H1 (cell line): ENCODE data around the gene DGUOK. TPM values are rescaled to one million over a fixed set of nuclear protein-coding genes. Genes with fewer than 3 reads are reported as not detected.

ENCODE experiments used
- CTCF ChIA-PET: fragments of 300-600 bp; sonication (Branson Sonifier 250); formaldehyde crosslinking; loops from one replicate; lab custom pipeline; 2021; ENCODE audit not compliant: partially characterized antibody; lab: Charles Lee
- POLR2A ChIA-PET: fragments of 300-600 bp; sonication (Branson Sonifier 250); formaldehyde crosslinking; loops from one replicate; lab custom pipeline; 2021; ENCODE audit warnings: inconsistent platforms; ENCODE audit not compliant: partially characterized antibody; lab: Charles Lee
- DNase-seq, 2 experiments: peaks; one replicate each; pipeline versions ENCODE4 v3.0.0 to v3.0.0-alpha.2; 2010 to 2022; ENCODE audit warnings: low spot score in 2 of 2, low read depth in 1 of 2, mixed read lengths in 1 of 2
- FAIRE-seq: peaks from 2 replicates; lab custom pipeline; 2011; peaks lifted over from hg19 to GRCh38; lab: Jason Lieb, UNC
- H2AFZ ChIP-seq: 2 replicates; pipeline ENCODE4 v1.8.1; 2012; ENCODE audit warnings: low read length, inconsistent platforms
- H2AK5ac ChIP-seq: 2 replicates; pipeline ENCODE4 v1.6.1; 2013; ENCODE audit warnings: low read depth, low read length
- H2BK120ac ChIP-seq: replicated peaks from 2 replicates; pipeline ENCODE3; 2013; ENCODE audit warnings: low read depth, low read length, inconsistent platforms
- H2BK12ac ChIP-seq: 2 replicates; pipeline ENCODE4 v1.6.1; 2013; ENCODE audit warnings: low read depth, low read length
- H2BK15ac ChIP-seq: 2 replicates; pipeline ENCODE4 v1.6.1; 2013; ENCODE audit warnings: low read length
- H2BK20ac ChIP-seq: 2 replicates; pipeline ENCODE4 v1.6.1; 2013; ENCODE audit warnings: low read length
- H2BK5ac ChIP-seq: 2 replicates; pipeline ENCODE4 v1.6.1; 2013; ENCODE audit warnings: low read depth, low read length
- H3K14ac ChIP-seq: 2 replicates; pipeline ENCODE4 v1.6.1; 2013; ENCODE audit warnings: inconsistent platforms; ENCODE audit not compliant: insufficient read length
- H3K18ac ChIP-seq: 2 replicates; pipeline ENCODE4 v1.6.1; 2013; ENCODE audit warnings: low read length; ENCODE audit errors: extremely low read depth
- H3K23ac ChIP-seq: 2 replicates; pipeline ENCODE4 v1.6.1; 2013; ENCODE audit warnings: inconsistent platforms; ENCODE audit not compliant: insufficient read length
- H3K23me2 ChIP-seq: 2 replicates; pipeline ENCODE4 v1.6.1; 2013; ENCODE audit warnings: low read depth, low read length
- H3K27ac ChIP-seq: 2 replicates; pipeline ENCODE4 v1.6.1; 2011; ENCODE audit warnings: low read depth, low read length, inconsistent platforms
- H3K27me3 ChIP-seq, 4 experiments: replicated peaks in 1 of 4; 1 replicate in 1 of 4; 2 replicates in 3 of 4; pipeline versions ENCODE4 v1.6.1 to v1.8.1; 2011 to 2013; ENCODE audit warnings: low read length in 3 of 4, mild to moderate bottlenecking in 3 of 4, inconsistent platforms in 2 of 4, mixed read lengths in 2 of 4, moderate library complexity in 1 of 4; ENCODE audit not compliant: control insufficient read depth in 3 of 4, insufficient read depth in 3 of 4; ENCODE audit errors: extremely low read depth in 1 of 4
- H3K36me3 ChIP-seq, 4 experiments: 2 replicates each; pipeline versions ENCODE4 v1.6.1 to v1.8.1; 2011 to 2013; ENCODE audit warnings: mild to moderate bottlenecking in 4 of 4, low read length in 3 of 4, moderate library complexity in 2 of 4, control low read depth in 1 of 4, inconsistent platforms in 1 of 4; ENCODE audit not compliant: insufficient read depth in 4 of 4, control insufficient read depth in 2 of 4
- H3K4ac ChIP-seq: replicated peaks from 2 replicates; pipeline ENCODE3; 2013; ENCODE audit warnings: low read length, low read depth, mixed read lengths, inconsistent platforms; ENCODE audit not compliant: insufficient read length
- H3K4me1 ChIP-seq, 4 experiments: replicated peaks in 1 of 4; 1 replicate in 1 of 4; 2 replicates in 3 of 4; pipeline versions ENCODE4 v1.6.1 to v1.8.1; 2011 to 2013; ENCODE audit warnings: low read length in 3 of 4, inconsistent platforms in 2 of 4, mixed read lengths in 1 of 4; ENCODE audit not compliant: insufficient read depth in 4 of 4, control insufficient read depth in 3 of 4
- H3K4me2 ChIP-seq, 2 experiments: 2 replicates each; pipeline versions ENCODE4 v1.6.1 to v1.8.1; 2011 to 2013; ENCODE audit warnings: low read depth in 2 of 2, low read length in 2 of 2, control low read depth in 1 of 2, inconsistent platforms in 1 of 2, mild to moderate bottlenecking in 1 of 2; ENCODE audit not compliant: insufficient read depth in 1 of 2
- H3K4me3 ChIP-seq, 4 experiments: fragments of 200-600, 300-600 bp in 1 of 4; sonication (generic), shearing (Covaris generic), sonication (Bioruptor Twin) in 1 of 4; 2 replicates each; pipeline versions ENCODE4 v1.5.1 to v1.8.1; 2011 to 2016; ENCODE audit warnings: low read length in 4 of 4, low read depth in 3 of 4, control low read depth in 2 of 4, inconsistent platforms in 2 of 4, mild to moderate bottlenecking in 2 of 4, mixed read lengths in 1 of 4, moderate library complexity in 1 of 4; ENCODE audit not compliant: insufficient read depth in 2 of 4; ENCODE audit errors: extremely low read depth in 1 of 4
- H3K56ac ChIP-seq: replicated peaks from 2 replicates; pipeline ENCODE3; 2013; ENCODE audit warnings: low read depth, mild to moderate bottlenecking, mixed read lengths, low read length, inconsistent platforms; ENCODE audit not compliant: insufficient read length
- H3K79me1 ChIP-seq: 2 replicates; pipeline ENCODE4 v1.6.1; 2013; ENCODE audit warnings: low read depth, low read length, control low read depth
- H3K79me2 ChIP-seq, 2 experiments: 2 replicates each; pipeline versions ENCODE4 v1.6.1 to v1.8.1; 2012 to 2013; ENCODE audit warnings: low read length in 2 of 2, mild to moderate bottlenecking in 2 of 2, inconsistent platforms in 1 of 2; ENCODE audit not compliant: insufficient read depth in 2 of 2, control insufficient read depth in 1 of 2
- H3K9ac ChIP-seq, 4 experiments: replicated peaks in 1 of 4; 1 replicate in 1 of 4; 2 replicates in 3 of 4; pipeline versions ENCODE4 v1.6.1 to v1.8.1; 2011 to 2013; ENCODE audit warnings: low read depth in 3 of 4, low read length in 3 of 4, control low read depth in 2 of 4, mild to moderate bottlenecking in 2 of 4, moderate library complexity in 2 of 4, inconsistent platforms in 1 of 4; ENCODE audit errors: extremely low read depth in 1 of 4
- H3K9me3 ChIP-seq, 2 experiments: 2 replicates each; pipeline versions ENCODE4 v1.6.1 to v1.8.1; 2012 to 2013; ENCODE audit warnings: mild to moderate bottlenecking in 2 of 2, moderate library complexity in 2 of 2, control low read depth in 1 of 2, inconsistent platforms in 1 of 2, low read depth in 1 of 2, low read length in 1 of 2, mixed read lengths in 1 of 2; ENCODE audit not compliant: insufficient read depth in 2 of 2
- H4K20me1 ChIP-seq, 2 experiments: replicated peaks in 1 of 2; 2 replicates each; pipeline versions ENCODE3 to v1.8.1; 2011 to 2013; ENCODE audit warnings: inconsistent platforms in 2 of 2, low read length in 2 of 2, mild to moderate bottlenecking in 1 of 2; ENCODE audit not compliant: insufficient read depth in 2 of 2, control insufficient read depth in 1 of 2
- H4K5ac ChIP-seq: 2 replicates; pipeline ENCODE4 v1.6.1; 2013; ENCODE audit warnings: low read length, low read depth, mixed read lengths, inconsistent platforms; ENCODE audit not compliant: insufficient read length
- H4K8ac ChIP-seq: 2 replicates; pipeline ENCODE4 v1.8.0; 2013; ENCODE audit warnings: mild to moderate bottlenecking, moderate library complexity, low read length, inconsistent platforms; ENCODE audit not compliant: insufficient read depth; ENCODE audit errors: extremely low read depth
- H4K91ac ChIP-seq: replicated peaks from 2 replicates; pipeline ENCODE3; 2013; ENCODE audit warnings: low read length, mixed read lengths, inconsistent platforms; ENCODE audit not compliant: insufficient read length
- BACH1 ChIP-seq: IDR thresholded peaks from 2 replicates; pipeline ENCODE4 v1.6.1; 2012; ENCODE audit warnings: low read length, improper control_type of control experiment
- BCL11A ChIP-seq, 2 experiments: IDR thresholded peaks; one replicate each; pipeline ENCODE4 v1.6.1; 2011; ENCODE audit warnings: low read depth in 2 of 2, low read length in 2 of 2, mild to moderate bottlenecking in 2 of 2
- HDAC6 ChIP-seq: IDR thresholded peaks from one replicate; pipeline ENCODE4 v1.7.1; 2012; ENCODE audit warnings: low read depth, mild to moderate bottlenecking, inconsistent platforms, low read length, moderate library complexity
- KDM4A ChIP-seq: IDR thresholded peaks from one replicate; pipeline ENCODE4 v1.7.1; 2012; ENCODE audit warnings: low read depth, mild to moderate bottlenecking, moderate library complexity, low read length, inconsistent platforms; ENCODE audit not compliant: severe bottlenecking
- NANOG ChIP-seq: IDR thresholded peaks from 2 replicates; pipeline ENCODE4 v1.6.1; 2011; ENCODE audit warnings: low read length, low read depth, mild to moderate bottlenecking, inconsistent platforms; ENCODE audit not compliant: insufficient read depth, poor library complexity, severe bottlenecking
- POU5F1 ChIP-seq: IDR thresholded peaks from 2 replicates; pipeline ENCODE4 v1.6.1; 2011; ENCODE audit warnings: low read depth, mild to moderate bottlenecking, low read length, moderate library complexity
- RAD21 ChIP-seq, 2 experiments: IDR thresholded peaks in 1 of 2; conservative IDR thresholded peaks in 1 of 2; 2 replicates each; pipeline ENCODE4 v1.6.1; 2011; ENCODE audit warnings: low read depth in 2 of 2, low read length in 2 of 2, improper control_type of control experiment in 1 of 2, inconsistent platforms in 1 of 2, mild to moderate bottlenecking in 1 of 2, moderate library complexity in 1 of 2
- RBBP5 ChIP-seq: IDR thresholded peaks from 2 replicates; pipeline ENCODE4 v1.7.1; 2012; ENCODE audit warnings: low read depth, mild to moderate bottlenecking, inconsistent platforms, low read length, moderate library complexity, borderline replicate concordance
- SIX5 ChIP-seq: IDR thresholded peaks from 2 replicates; pipeline ENCODE4 v1.6.1; 2011; ENCODE audit warnings: mild to moderate bottlenecking, low read depth, low read length
- TAF7 ChIP-seq: optimal IDR thresholded peaks from 2 replicates; pipeline ENCODE3; 2011; ENCODE audit warnings: low read depth, mild to moderate bottlenecking, inconsistent platforms, low read length, moderate library complexity, borderline replicate concordance
- TBP ChIP-seq: IDR thresholded peaks from 2 replicates; pipeline ENCODE4 v1.6.1; 2011; ENCODE audit warnings: low read depth, low read length, improper control_type of control experiment
- TEAD4 ChIP-seq: IDR thresholded peaks from 2 replicates; pipeline ENCODE4 v1.6.1; 2012; ENCODE audit warnings: low read depth, low read length, inconsistent platforms, mixed read lengths
- WGBS, 2 experiments: shearing (Covaris generic) in 1 of 2; methylation state at CpG; one replicate each; pipeline versions ENCODE4 v1.1.6 to v1.1.7; 2013 to 2015; ENCODE audit warnings: low lambda C conversion rate in 2 of 2, mixed read lengths in 2 of 2, inconsistent platforms in 1 of 2, low coverage in 1 of 2, missing lambda C conversion rate in 1 of 2; ENCODE audit not compliant: insufficient replicate concordance in 2 of 2, insufficient coverage in 1 of 2, insufficient read length in 1 of 2; ENCODE audit errors: extremely low coverage in 1 of 2, missing lambda C conversion rate in 1 of 2; 5-methylcytosine and 5-hydroxymethylcytosine counted together
- polyA plus RNA-seq, 7 experiments: library from polyadenylated mRNA; depleted of rRNA in 3 of 7; stranded (reverse) in 5 of 7; unstranded in 2 of 7; fragments of >200 nt in 5 of 7; fragments of 200-250 nt in 2 of 7; gene quantifications; 1 replicate in 5 of 7; 2 replicates in 1 of 7; 4 replicates in 1 of 7; pipeline versions ENCODE4 v1.2.1 to v1.2.3, GENCODE V29; 2011 to 2013; ENCODE audit warnings: missing spikeins in 2 of 7, mixed read lengths in 2 of 7
- total RNA-seq: library from RNA; stranded (reverse); fragmentation: NEBNext Ultra II Directional; extraction: Animal tissue kit (Norgen Biotek cat#: 25700); gene quantifications from 2 replicates; pipeline ENCODE4 v1.2.1, GENCODE V29; 2021
- TF ChIP-seq, protein P1 (sequence below): IDR thresholded peaks from 2 replicates; pipeline ENCODE4 v1.6.1; 2011; ENCODE audit warnings: low read depth, mild to moderate bottlenecking, low read length; ENCODE audit not compliant: insufficient read depth

The DGUOK gene
- total and polyA plus RNA-seq, 2 of the 8 experiments (the other 6 are each of a cell fraction or from before 2014, with no cell fraction given) = 110 to 168 TPM

DNA sequence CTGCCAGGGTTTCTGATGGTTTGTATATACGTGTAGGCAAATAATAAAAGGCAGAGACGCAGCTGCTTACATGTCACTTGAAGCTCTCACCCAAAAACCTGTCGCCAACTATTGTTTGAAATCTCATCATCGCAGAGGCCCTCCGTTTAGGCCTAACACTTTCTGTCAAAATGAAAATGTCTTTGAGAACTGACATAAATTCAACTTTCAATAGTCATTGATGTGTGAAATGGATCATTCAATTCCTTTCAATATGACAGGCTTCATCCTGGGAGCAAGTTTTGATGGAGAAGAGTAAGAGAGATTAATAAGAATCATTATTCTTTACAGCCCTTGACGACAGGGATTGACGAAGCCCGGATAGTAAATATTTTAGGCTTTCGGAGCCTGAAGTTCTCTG lies 31.2 kb upstream of the DGUOK start:
- H3K9ac ChIP-seq = no peak overlapping the region
- H2AK5ac ChIP-seq = no peak overlapping the region
- no peaks in the 10 kb centered on the region for H3K9me3 ChIP-seq
- no peak overlapping the region for H2BK5ac ChIP-seq
- no peak overlapping the region for H3K56ac ChIP-seq
- H3K79me2 ChIP-seq = no peaks in the 10 kb centered on the region
- H2BK15ac ChIP-seq = no peak overlapping the region
- no peak overlapping the region for H3K18ac ChIP-seq
- TF ChIP-seq POU5F1 (no peak), HDAC6 (no peak), TAF7 (no peak), BCL11A (IDR thresholded peaks at IDR 0.05; ENCODE audit: low read depth in 2 of 2, low read length in 2 of 2) (no peak), RAD21 (IDR thresholded peaks at IDR 0.05 in 1 of 2, conservative IDR thresholded peaks at IDR 0.05 in 1 of 2; ENCODE audit: low read depth in 2 of 2, low read length in 2 of 2) (no peak), TBP (no peak), SIX5 (no peak), BACH1 (no peak), RBBP5 (no peak), KDM4A (no peak), NANOG (no peak), TEAD4 (no peak)
- TF ChIP-seq, protein P1, sequence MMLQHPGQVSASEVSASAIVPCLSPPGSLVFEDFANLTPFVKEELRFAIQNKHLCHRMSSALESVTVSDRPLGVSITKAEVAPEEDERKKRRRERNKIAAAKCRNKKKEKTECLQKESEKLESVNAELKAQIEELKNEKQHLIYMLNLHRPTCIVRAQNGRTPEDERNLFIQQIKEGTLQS = no peak
- no peak overlapping the region for H2AFZ ChIP-seq
- no peak overlapping the region for H3K23ac ChIP-seq
- CTCF ChIA-PET = interaction anchor here (1.0 to 1.7 kb wide), 2 partner anchors 10 to 11 kb away, joined by 3 to 5 read pairs; no protein-coding TSS in a partner anchor
- no peak overlapping the region for H3K4me2 ChIP-seq
- no peak overlapping the region for H4K5ac ChIP-seq
- H3K27ac ChIP-seq = no peak overlapping the region
- H3K4me1 ChIP-seq = peaks cover 0 to 7% (median 4%) of the 10 kb centered on the region in 4 experiments; a peak in 4 of 7 replicates
- H3K27me3 ChIP-seq = no peaks in the 10 kb centered on the region
- no peak overlapping the region for H2BK120ac ChIP-seq
- no peak overlapping the region for H3K14ac ChIP-seq
- H3K79me1 ChIP-seq = no peaks in the 10 kb centered on the region
- H3K4ac ChIP-seq = no peak overlapping the region
- H3K36me3 ChIP-seq = no peaks in the 10 kb centered on the region
- FAIRE-seq (no peak), DNase-seq (no peak)
- no peak overlapping the region for H2BK20ac ChIP-seq
- H3K4me3 ChIP-seq = no peak overlapping the region
- H2BK12ac ChIP-seq = no peak overlapping the region
- POLR2A ChIA-PET = no interaction called here
- 82% methylated on average over 9 of the region's 9 CpGs; no CpG with 5 or more reads in 1 of the 2 experiments for WGBS, 2 experiments
- no peak overlapping the region for H4K91ac ChIP-seq
- H4K20me1 ChIP-seq = no peaks in the 10 kb centered on the region
- no peak overlapping the region for H4K8ac ChIP-seq
- H3K23me2 ChIP-seq = no peaks in the 10 kb centered on the region
